GM19240 (cell line): ENCODE data around the gene ACP4.
"Not testable (repeated sequence)": the region's sequence is repeated elsewhere in the genome, so short reads cannot be mapped to it uniquely, and the experiment has no call there.

Experiments
- DNase-seq: peaks from one replicate; pipeline ENCODE4 v3.0.0; 2011; ENCODE audit warnings: low spot score; ENCODE audit not compliant: insufficient read length

ACP4 gene

GRCh38 chr19:50776131-50776530 lies 14.1 kb upstream of the ACP4 start:
- no peak for DNase-seq

GRCh38 chr19:50777261-50777660 lies 13.0 kb upstream of the ACP4 start:
- DNase-seq: no peak

GRCh38 chr19:50777830-50778303 lies 12.3 kb upstream of the ACP4 start:
- no peak for DNase-seq

GRCh38 chr19:50778906-50779430 lies 11.2 kb upstream of the ACP4 start:
- DNase-seq: no peak

GRCh38 chr19:50779504-50780457 lies 10.4 kb upstream of the ACP4 start:
- DNase-seq: no peak

- DNase-seq: no peak
These were observed 9.3 kb upstream of the ACP4 start for GRCh38 chr19:50780753-50781435.

- DNase-seq: not testable (repeated sequence)
These were observed 6.4 kb upstream of the ACP4 start for GRCh38 chr19:50783848-50784152.

GRCh38 chr19:50784710-50785109 lies 5.5 kb upstream of the ACP4 start:
- DNase-seq: no peak

- DNase-seq: no peak
These were observed 4.9 kb upstream of the ACP4 start for GRCh38 chr19:50785329-50785728.

- no peak for DNase-seq
These were observed 780 bp downstream of the ACP4 start for GRCh38 chr19:50790922-50791467.

- DNase-seq: no peak
These were observed 1.5 kb downstream of the ACP4 start for GRCh38 chr19:50791594-50792271.

GRCh38 chr19:50792272-50793250 lies 2.3 kb downstream of the ACP4 start:
- no peak for DNase-seq

GRCh38 chr19:50793558-50794065 lies 3.4 kb downstream of the ACP4 start:
- DNase-seq: no peak

GRCh38 chr19:50794074-50794875 lies 4.1 kb downstream of the ACP4 start:
- no peak for DNase-seq

- no peak for DNase-seq
These were observed 4.9 kb downstream of the ACP4 start for GRCh38 chr19:50794876-50795663.

- DNase-seq: no peak
These were observed 5.5 kb downstream of the ACP4 start for GRCh38 chr19:50795664-50796073.

- DNase-seq: no peak
These were observed 6.0 kb downstream of the ACP4 start for GRCh38 chr19:50796128-50796633.
